OCI-M1 (cell line): ENCODE measurements around the gene ATP5PF.
"Not testable (repeated sequence)": the region's sequence is repeated elsewhere in the genome, so short reads cannot be mapped to it uniquely, and the experiment has no call there.

Source experiments
- DNase-seq: peaks from one replicate; lab custom pipeline; 2025; lab: John Stamatoyannopoulos, UW

The ATP5PF gene

DNA sequence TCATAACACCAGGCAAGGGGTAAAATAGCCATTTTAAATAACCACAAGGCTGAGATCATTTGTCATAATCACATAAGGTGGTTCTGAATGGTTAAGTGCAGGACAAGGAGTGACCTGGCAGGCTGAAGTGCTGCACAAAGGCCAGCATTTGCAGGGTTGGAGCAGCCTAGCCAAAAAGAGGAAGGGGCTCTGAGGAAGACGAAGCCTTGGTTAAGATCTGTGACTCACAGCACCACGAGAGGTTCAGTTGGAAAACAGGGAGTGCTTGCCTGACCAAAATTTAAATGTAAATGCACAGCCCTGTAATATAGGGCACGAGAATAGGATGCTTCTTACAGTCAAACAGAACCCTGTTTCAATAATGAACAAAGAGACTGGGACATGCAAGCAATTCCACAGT, 12.1 kb downstream of the ATP5PF start:
- peak; percentile 38 for DNase-seq

DNA sequence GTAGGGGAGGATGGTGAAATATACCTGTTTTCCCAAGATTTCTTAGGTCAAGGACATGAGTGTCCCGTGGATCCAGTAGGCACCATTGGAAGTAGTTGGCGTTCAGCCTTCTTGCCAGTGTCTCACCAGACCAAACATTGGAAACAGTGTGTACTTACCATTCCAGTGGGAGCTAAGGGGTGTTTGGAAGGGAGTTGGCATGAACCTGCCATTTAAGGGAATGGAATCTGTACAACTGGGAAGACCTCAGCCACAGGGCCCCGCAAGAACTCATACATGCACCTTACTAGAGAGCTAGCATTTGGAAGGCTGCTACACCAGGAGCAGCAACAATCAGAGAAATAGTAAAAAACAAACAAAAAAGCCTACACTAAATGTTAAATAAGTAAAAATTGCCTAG, 12.7 kb downstream of the ATP5PF start:
- no peak for DNase-seq

DNA sequence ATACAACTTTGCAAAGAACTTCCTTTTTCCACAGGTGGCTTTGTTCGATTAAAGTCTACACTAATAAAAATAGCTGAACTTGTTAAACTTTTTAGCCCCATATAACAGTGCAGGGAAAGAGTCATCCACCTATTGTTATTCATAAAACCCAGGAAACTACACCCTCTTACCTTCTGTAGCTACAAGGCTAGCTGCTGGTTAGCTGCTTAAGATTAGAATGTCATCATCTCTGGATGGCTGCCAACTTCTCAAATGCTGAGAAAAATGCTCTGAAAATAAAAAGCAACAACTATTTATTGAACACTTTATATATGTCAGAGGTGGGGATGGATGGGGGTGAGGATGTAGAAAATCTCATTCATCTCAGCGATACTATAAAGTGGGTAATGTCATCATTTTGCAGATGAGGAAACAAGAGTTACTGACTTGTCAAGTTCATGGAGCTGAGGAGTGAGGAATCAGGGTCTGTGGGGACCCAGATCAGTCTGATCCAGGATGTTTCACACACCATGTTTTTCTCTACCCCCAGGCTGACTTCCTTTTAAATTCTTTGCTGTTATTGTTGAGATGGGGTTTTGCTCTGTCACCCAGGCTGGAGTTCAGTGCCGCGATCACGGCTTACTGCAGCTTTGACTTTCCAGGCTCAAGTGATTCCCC, 17.1 kb downstream of the ATP5PF start:
- peak; percentile 68 for DNase-seq

DNA sequence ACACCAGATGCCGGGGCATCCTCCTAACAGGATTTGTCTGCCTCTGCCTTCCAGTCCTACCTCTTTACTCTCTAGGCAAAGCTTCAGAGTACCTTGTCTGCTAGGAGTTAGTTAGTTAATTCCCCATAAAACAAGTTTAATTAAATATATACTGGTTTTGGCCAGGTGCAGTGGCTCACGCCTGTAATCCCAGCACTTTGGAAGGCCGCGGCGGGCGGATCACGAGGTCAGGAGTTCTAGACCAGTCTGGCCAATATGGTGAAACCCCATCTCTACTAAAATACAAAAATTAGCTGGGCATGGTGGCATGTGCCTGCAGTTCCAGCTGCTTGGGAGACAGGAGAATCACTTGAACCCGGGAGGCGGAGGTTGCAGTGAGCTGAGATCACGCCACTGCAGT, 20.6 kb downstream of the ATP5PF start:
- not testable (repeated sequence) for DNase-seq

DNA sequence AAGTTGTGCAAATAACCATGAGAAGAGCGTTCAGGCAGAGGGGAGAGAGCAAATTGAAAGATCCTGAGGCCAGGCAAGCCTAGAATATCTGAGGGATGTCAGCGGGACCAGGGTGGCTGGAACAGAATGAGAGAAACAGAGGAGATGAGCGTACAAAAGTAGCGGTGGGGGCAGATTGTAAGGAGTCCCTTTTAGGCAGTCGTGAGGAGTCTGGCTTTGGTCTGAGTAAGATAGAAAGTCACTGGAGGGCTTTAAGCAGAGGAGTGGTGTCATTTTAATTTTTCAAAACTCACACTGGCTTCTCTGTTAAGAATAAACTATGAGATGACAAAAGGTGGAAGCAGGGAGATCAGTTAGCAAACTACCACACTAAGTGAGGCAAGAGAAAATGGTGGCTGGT, 24.2 kb downstream of the ATP5PF start:
- no peak for DNase-seq

GRCh38 chr21:25709684-25710265, 24.9 kb downstream of the ATP5PF start:
- no peak for DNase-seq

- DNase-seq: peak; percentile 56
Observed at GRCh38 chr21:25708467-25709065, 26.1 kb downstream of the ATP5PF start.

- peak; percentile 13 for DNase-seq
Observed at GRCh38 chr21:25701529-25701928, 33.2 kb downstream of the ATP5PF start.

DNA sequence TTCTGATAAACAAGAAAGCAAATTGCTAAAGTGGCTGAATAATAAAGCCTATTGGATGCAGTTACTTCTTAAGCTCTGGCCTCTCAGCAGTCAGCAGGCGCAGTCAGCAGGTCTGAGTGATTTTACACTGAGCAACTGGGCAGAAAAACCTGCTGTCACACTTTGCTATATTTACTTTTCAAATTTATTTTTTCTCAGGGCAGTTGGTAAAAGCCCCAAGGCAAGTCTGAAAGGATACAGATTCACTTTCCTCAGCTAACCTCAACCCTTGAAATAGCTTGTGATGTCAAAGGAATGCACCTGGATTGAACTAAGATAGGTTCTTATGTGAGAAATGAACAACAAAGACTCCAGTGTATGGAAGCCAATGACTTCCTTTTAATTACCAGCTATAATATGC, 34.0 kb downstream of the ATP5PF start:
- DNase-seq: no peak

DNA sequence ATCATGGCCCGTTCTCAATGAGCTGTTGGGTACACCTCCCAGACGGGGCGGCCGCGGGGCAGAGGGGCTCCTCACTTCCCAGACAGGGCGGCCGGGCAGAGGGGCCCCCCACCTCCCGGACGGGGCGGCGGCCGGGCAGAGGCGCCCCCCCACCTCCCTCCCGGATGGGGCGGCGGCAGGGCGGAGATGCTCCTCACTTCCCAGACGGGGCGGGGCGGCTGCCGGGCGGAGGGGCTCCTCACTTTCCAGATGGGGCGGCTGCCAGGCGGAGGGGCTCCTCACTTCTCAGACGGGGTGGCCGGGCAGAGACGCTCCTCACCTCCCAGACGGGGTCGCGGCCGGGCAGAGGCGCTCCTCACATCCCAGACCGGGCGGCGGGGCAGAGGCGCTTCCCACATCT, 39.2 kb downstream of the ATP5PF start:
- not testable (repeated sequence) for DNase-seq

DNA sequence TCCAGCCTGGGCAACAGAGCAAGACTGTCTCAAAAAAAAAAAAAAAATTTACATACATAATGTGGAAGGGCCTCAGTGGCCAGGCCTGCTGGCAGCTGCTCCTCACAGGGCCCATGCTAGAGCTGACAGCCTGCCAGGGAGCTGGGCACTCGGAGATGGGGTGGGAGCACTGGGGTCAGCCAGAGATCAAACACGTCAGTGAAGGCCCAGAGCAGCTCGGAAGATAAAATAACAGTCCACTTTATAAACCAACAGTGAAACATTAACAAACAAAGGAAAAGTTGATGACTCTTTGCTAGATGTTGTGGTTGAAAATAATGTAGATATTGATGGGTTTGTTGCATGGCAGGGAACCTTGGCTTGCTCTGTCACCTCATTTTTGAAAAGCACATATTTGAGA, 42.7 kb downstream of the ATP5PF start:
- no peak for DNase-seq

DNA sequence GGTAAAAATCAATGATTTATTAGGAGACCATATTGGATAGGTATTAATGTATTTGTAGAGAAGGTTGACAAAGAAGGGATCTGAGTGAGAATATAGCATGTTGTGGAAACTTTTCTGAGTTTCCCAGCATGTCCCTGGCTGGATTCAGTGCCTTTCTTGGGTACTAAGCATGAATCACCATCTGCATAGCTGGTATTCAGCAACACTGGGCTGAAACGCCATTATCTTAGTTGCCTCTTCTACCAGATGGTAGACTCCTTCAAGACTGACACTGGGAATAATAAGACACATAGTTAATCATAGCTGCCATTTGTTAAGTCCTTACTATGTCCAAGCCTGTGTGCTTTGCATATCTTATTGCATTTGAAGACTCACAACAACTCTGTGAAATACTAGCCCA, 45.5 kb downstream of the ATP5PF start:
- DNase-seq: no peak

DNA sequence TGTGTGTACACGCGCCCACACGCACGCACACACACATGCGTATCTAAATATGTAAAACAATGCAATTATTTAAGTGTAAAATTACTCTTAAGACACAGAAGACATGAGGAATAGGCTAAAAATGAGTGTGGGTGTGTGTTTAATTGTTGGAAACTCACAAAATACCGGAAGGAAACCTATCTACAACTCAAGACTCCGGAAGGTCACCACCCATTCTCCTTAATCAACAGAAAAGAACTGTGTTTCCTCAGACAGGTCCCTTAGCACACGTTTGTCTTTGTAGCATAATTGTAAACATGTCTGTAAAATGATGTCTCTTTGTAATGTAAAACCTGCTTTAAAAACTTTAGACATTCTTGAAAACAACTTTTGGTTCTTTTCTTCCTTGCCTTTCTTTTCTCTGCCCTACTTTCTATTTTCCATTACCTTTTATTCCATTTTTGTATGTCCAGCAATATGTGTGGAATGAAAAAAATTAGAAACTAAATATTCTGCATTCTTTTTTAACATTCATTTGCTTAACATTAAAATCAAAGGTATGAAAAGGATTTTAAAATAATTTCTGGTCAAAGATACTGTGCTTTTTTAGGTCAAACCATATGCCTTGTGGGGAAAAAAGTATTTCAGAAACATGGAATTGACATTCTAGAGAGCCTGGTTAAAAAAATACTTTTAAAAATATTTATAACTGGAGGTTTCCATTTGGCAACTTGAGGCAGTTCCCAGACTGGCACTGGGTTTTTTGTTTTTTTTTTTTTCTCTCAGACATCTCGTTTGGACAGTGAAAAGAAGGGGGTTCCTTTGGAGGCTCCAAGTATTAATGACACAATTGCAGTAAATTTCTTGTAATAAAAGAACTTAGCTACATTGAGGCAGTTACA, 46.2 kb downstream of the ATP5PF start:
- DNase-seq: no peak

DNA sequence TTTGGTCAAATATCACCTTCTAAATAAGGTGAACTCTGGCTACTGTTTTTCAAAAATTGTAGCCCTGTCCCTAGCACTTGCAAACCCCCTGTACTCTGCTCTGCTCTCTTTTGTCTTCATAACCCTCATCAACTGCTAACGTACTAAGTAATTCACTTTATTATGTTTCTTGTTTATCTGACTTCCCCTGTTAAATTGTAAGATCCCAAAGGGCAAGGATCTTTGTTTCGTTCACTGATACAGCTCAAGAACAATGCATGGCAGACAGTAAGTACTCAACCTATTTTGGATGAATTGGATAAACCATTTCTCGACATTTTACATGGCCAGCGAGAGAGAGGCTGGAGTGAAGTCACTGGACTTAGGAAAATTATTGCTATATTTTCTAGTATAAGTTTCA, 46.9 kb downstream of the ATP5PF start:
- DNase-seq: no peak

DNA sequence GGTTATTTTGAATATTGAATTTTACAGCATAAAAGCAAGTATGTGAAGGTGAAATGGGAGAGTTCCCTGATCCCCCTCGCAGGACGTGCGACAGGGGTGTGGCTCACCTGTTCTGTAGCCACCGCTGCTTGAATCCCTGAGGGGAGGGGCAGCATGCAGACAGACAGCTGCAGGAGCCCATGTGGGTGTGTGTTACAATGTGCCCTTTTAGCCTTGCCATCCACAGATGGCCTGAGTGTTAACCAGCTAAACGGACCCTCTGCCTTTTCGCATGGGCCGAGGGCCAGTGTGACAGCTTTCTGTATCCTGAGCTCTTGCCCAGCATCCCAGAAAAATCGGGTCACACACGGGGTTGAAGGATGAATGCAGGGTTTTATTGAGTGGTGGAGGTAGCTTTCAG, 52.3 kb downstream of the ATP5PF start:
- no peak for DNase-seq

- DNase-seq: no peak
Observed at GRCh38 chr21:25676451-25676850, 58.3 kb downstream of the ATP5PF start.
